Activated naive CD4-positive, alpha-beta T cell treated with anti-CD3 and anti-CD28 coated beads, Interleukin-2, amount 10 ng/mL, durations not matched to agents 7 days and 5 days (primary cell): ENCODE data around the gene ARRDC1.
A peak's percentile ranks its signal among the peaks of the same experiment; 100 is the strongest.
"Not testable (repeated sequence)": the region's sequence is repeated elsewhere in the genome, so short reads cannot be mapped to it uniquely, and the experiment has no call there.

ENCODE experiments used
- CTCF ChIA-PET: fragments of 350-600 bp; sonication (Branson Sonifier 250); formaldehyde crosslinking; loops from one replicate; lab custom pipeline; 2021; ENCODE audit warnings: antibody characterized with exemption; lab: Charles Lee
- DNase-seq: peaks from one replicate; pipeline ENCODE4 v3.0.0-alpha.2; 2020
- H3K27ac Mint-ChIP-seq: one replicate; pipeline ENCODE4 v1.8.0; 2021; ENCODE audit warnings: mild to moderate bottlenecking, moderate library complexity, mixed read lengths
- H3K27me3 Mint-ChIP-seq: one replicate; pipeline ENCODE4 v1.8.0; 2021; ENCODE audit warnings: mild to moderate bottlenecking, mixed read lengths
- H3K36me3 Mint-ChIP-seq: one replicate; pipeline ENCODE4 v1.8.0; 2021; ENCODE audit warnings: mixed read lengths
- H3K4me1 Mint-ChIP-seq: one replicate; pipeline ENCODE4 v1.8.0; 2021; ENCODE audit warnings: mixed read lengths
- H3K4me3 Mint-ChIP-seq: one replicate; pipeline ENCODE4 v1.8.0; 2021; ENCODE audit warnings: mild to moderate bottlenecking, moderate library complexity, mixed read lengths
- H3K9me3 Mint-ChIP-seq: one replicate; pipeline ENCODE4 v1.8.0; 2021; ENCODE audit warnings: mixed read lengths

The ARRDC1 gene

DNA sequence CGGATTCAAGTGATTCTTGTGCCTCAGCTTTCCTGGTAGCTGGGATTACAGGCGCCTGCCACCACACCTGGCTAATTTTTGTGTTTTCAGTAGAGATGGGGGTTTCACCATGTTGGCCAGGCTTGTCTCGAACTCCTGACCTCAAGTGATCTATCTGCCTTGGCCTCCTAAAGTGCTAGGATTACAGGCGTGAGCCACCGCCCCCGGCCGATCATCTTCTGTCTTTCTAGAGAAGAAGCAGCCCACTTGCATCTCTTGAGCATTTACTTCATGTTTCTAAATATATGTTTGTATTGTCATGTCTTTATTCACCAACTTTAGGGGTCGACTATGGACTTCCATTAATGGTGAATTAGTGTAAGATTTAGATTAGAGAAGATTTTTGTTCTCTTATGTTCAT is 16.7 kb downstream of the ARRDC1 start:
- H3K4me3 Mint-ChIP-seq, H3K9me3 Mint-ChIP-seq, DNase-seq, CTCF ChIA-PET, H3K27ac Mint-ChIP-seq, H3K27me3 Mint-ChIP-seq: not testable (repeated sequence)
- Mint-ChIP-seq H3K36me3 (peaks cover 30% of the 10 kb centered on the region), H3K4me1 (peaks cover 56% of the 10 kb centered on the region)

DNA sequence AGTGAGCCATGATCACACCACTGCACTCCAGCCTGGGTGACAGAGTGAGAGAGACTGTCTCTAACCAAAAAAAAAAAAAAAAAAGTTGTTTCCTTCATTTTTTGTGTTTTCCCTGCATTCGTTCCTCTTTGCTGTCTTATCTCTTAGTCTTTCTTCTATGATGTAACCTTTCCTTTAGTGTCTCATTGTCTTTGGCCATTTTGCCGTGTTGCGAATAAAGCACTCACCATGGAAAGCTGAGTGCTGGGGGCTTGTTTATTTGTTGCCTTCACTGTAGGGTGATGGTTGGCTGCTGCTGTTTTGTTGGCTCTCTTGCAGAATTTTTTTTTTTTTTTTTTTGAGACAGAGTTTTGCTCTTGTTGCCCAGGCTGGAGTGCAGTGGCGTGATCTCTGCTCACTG is 21.0 kb downstream of the ARRDC1 start:
- no peak overlapping the region for H3K27ac Mint-ChIP-seq
- DNase-seq = no peak
- H3K36me3 Mint-ChIP-seq = peaks cover 30% of the 10 kb centered on the region
- CTCF ChIA-PET = interaction anchor here (0.7 kb wide), 1 partner anchor 47 kb away, joined by 3 read pairs; no protein-coding TSS in a partner anchor
- no peaks in the 10 kb centered on the region for H3K9me3 Mint-ChIP-seq
- H3K4me3 Mint-ChIP-seq = no peak overlapping the region
- no peaks in the 10 kb centered on the region for H3K27me3 Mint-ChIP-seq
- peaks cover 61% of the 10 kb centered on the region for H3K4me1 Mint-ChIP-seq

DNA sequence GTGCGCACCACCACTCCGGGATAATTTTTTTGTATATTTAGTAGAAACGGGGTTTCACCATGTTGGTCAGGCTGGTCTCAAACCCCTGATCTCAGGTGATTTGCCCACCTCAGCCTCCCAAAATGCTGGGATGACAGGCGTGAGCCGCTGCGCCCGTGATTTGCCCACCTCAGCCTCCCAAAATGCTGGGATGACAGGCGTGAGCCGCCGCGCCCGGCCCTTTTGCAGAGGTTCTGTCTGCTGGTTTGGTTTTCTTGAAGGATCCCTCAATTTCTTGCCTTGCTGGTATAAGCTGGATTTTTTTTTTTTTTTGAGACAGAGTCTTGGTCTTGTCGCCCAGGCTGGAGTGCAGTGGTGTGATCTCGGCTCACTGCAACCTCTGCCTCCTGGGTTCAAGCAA is 21.9 kb downstream of the ARRDC1 start:
- CTCF ChIA-PET = interaction anchor here (0.7 to 1.5 kb wide), 4 partner anchors 11 to 98 kb away, joined by 3 to 7 read pairs (median 3); no protein-coding TSS in a partner anchor
- Mint-ChIP-seq H3K36me3 (peaks cover 28% of the 10 kb centered on the region), H3K4me1 (peaks cover 61% of the 10 kb centered on the region)
- not testable (repeated sequence) for H3K4me3 Mint-ChIP-seq, H3K9me3 Mint-ChIP-seq, H3K27me3 Mint-ChIP-seq, H3K27ac Mint-ChIP-seq, DNase-seq

DNA sequence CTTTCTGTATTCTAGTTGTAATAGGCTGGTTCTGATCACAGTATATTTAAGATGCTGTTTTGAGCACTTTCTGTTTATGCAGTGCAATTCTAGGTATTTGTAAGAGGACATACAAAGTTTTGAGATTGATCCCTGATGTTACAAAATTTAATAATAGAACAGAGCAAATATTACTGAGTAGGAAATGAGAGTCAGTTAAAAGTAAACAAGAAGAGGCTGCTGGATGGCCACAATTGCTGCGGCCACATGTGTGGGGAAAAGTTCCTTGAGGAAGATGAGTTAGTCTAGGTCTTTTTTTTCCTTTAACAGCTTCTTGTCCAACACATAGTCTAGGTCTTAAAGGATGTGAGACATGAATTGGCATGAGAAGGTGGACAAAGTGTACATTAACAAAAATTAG is 24.6 kb downstream of the ARRDC1 start:
- Mint-ChIP-seq H3K4me1 (peaks cover 62% of the 10 kb centered on the region), H3K4me3 (no peak overlapping the region), H3K27me3 (no peaks in the 10 kb centered on the region), H3K36me3 (peaks cover 30% of the 10 kb centered on the region), H3K27ac (peak overlapping the region; percentile 39), H3K9me3 (no peaks in the 10 kb centered on the region)
- no peak for DNase-seq
- CTCF ChIA-PET = no interaction called here

- Mint-ChIP-seq H3K27me3 (no peaks in the 10 kb centered on the region), H3K4me3 (no peak overlapping the region), H3K36me3 (peaks cover 25% of the 10 kb centered on the region), H3K27ac (no peak overlapping the region), H3K9me3 (no peaks in the 10 kb centered on the region), H3K4me1 (peaks cover 56% of the 10 kb centered on the region)
- CTCF ChIA-PET = no interaction called here
- no peak for DNase-seq
These were observed 25.2 kb downstream of the ARRDC1 start for GRCh38 chr9:137630679-137631078.

DNA sequence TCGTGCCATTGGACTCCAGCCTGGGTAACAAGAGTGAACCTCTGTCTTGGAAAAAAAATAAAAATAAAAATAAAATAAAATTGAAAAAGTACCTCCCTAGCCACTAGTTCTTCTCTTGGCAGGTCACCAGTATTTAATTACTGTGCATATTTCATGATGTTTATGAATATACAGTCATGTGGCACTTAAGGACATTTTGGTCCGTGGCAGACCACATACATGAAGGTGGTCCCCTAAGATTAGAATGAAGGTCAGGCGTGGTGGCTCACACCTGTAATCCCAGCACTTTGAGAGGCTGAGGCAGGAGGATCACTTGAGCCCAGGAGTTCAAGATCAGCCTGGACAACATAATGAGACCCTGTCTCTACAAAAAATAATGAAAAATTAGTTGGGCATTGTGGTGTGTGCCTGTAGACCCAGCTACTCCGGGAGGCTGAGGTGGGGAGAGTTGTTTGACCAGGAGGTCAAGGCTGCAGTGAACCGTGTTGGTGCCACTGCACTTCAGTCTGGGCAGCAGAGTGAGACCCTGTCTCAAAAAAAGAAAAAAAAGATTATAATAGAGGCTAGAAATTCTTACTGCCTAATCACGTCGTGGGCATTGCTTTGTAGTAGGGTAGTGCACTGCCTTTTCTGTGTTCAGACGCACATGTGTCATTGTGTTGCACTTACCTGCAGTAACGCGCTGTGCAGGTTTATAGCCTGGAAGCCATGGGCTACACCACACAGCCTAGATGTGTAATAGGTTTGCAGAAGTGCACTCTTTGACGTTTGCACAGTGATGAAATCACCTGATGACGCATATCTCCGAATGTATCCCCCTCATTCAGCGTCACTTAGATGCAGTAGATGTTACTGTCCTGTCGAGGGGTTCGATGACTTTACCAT is 26.1 kb downstream of the ARRDC1 start:
- Mint-ChIP-seq H3K4me1 (peaks cover 56% of the 10 kb centered on the region), H3K36me3 (peaks cover 24% of the 10 kb centered on the region), H3K9me3 (no peaks in the 10 kb centered on the region), H3K27ac (no peak overlapping the region), H3K27me3 (no peaks in the 10 kb centered on the region), H3K4me3 (no peak overlapping the region)
- DNase-seq = no peak
- CTCF ChIA-PET = no interaction called here

DNA sequence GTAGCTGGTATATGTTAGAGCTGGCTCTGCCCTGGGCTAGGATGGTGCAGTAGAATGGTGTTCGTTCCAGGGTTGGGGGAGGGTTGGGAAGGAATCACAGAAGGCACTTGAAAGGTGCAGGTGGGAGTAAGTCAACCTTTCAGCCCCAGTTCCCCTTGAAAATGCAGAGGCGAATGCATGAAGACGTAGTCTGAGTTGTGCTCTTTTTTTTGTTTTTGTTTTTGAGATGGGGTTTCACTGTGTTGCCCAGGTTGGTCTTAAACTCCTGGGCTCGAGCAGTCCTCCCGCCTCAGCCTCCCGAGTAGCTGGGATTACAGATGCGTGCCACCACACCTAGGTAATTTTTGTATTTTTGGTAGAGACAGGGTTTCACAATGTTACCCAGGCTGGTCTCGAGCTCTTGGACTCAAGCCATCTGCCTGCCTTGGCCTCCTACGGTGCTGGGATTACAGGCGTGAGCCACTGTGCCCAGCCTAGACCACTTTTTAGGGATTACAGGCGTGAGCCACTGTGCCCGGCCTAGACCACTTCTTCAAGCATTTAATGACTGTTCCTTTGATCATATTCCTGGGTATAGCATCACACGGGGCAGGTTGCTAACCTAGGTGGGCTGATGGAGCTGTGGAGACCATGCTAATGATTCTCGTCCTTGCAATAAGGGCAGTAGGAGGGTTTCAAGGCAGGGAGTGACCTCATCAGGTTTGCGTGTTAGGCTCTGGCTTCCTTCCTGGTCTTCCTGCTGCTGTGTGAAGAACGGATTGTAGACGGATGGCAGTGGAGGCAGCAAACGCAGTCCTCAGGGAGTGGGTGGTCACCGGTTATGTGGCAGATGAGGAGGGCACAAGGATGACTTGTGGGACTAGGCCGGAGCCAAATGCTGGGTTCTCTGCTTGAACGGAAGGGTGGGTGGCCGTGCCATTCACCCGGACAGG is 27.0 kb downstream of the ARRDC1 start:
- H3K4me3 Mint-ChIP-seq = no peak overlapping the region
- H3K9me3 Mint-ChIP-seq = no peaks in the 10 kb centered on the region
- peaks cover 58% of the 10 kb centered on the region for H3K4me1 Mint-ChIP-seq
- no peak overlapping the region for H3K27ac Mint-ChIP-seq
- peaks cover 24% of the 10 kb centered on the region for H3K36me3 Mint-ChIP-seq
- CTCF ChIA-PET = no interaction called here
- H3K27me3 Mint-ChIP-seq = no peaks in the 10 kb centered on the region
- no peak for DNase-seq

DNA sequence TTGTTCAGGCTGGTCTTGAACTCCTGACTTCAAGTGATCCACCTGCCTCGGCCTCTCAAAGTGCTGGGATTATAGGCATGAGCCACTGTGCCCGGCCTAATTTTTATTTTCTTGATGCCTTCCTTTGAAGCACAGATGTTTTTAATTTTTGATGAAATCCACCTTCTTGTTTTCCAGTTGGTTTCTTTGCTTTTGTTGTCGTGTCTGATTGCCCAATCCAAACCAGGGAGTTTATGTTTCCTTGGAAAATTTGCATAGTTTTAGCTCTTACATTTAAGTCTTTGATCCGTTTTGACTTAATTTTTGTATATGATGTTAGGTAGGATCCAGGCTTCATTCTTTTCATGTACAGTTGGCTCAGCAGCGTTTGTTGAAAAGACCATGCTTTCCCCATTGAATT is 28.5 kb downstream of the ARRDC1 start:
- no peak overlapping the region for H3K4me3 Mint-ChIP-seq
- no peaks in the 10 kb centered on the region for H3K9me3 Mint-ChIP-seq
- CTCF ChIA-PET = interaction anchor here (1.2 kb wide), 1 partner anchor 39 kb away, joined by 3 read pairs; no protein-coding TSS in a partner anchor
- DNase-seq = no peak
- peaks cover 58% of the 10 kb centered on the region for H3K4me1 Mint-ChIP-seq
- H3K27me3 Mint-ChIP-seq = no peaks in the 10 kb centered on the region
- H3K27ac Mint-ChIP-seq = no peak overlapping the region
- H3K36me3 Mint-ChIP-seq = peaks cover 20% of the 10 kb centered on the region

DNA sequence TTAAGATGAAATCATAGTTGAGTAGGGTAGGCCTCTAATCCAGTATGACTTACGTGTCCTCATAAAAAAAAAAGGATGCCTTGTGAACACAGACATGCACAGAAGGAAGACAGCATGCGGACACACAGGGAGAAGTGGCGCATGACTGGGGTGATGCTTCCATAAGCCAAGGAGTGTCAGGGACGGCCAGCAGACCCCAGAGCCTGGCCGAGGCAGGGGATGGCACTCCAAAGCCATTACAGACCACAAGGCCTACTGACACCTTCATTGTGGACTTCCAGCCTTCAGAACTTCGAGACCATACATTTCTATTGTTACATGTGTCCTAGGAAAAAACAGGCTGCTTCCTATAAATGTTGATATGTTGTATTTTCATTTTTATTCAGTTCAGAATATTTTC is 33.2 kb downstream of the ARRDC1 start:
- no peaks in the 10 kb centered on the region for H3K27me3 Mint-ChIP-seq
- H3K36me3 Mint-ChIP-seq = peaks cover 27% of the 10 kb centered on the region
- H3K4me1 Mint-ChIP-seq = peaks cover 46% of the 10 kb centered on the region
- H3K9me3 Mint-ChIP-seq = no peaks in the 10 kb centered on the region
- peak overlapping the region; percentile 77 for H3K4me3 Mint-ChIP-seq
- H3K27ac Mint-ChIP-seq = peak overlapping the region; percentile 96
- DNase-seq = no peak
- CTCF ChIA-PET = interaction anchor here (1.3 kb wide), 1 partner anchor 10 kb away, joined by 7 read pairs; no protein-coding TSS in a partner anchor

- Mint-ChIP-seq H3K4me3 (peak overlapping the region; percentile 77), H3K36me3 (peaks cover 27% of the 10 kb centered on the region), H3K4me1 (peaks cover 44% of the 10 kb centered on the region), H3K9me3 (no peaks in the 10 kb centered on the region), H3K27me3 (no peaks in the 10 kb centered on the region), H3K27ac (peak overlapping the region; percentile 96)
- CTCF ChIA-PET = interaction anchor here (0.9 kb wide), 1 partner anchor 11 kb away, joined by 3 read pairs; no protein-coding TSS in a partner anchor
- no peak for DNase-seq
These were observed 34.0 kb downstream of the ARRDC1 start for GRCh38 chr9:137639303-137640051.

- Mint-ChIP-seq H3K4me1 (peaks cover 47% of the 10 kb centered on the region), H3K4me3 (no peak overlapping the region)
- CTCF ChIA-PET = interaction anchor here (0.9 kb wide), 1 partner anchor 12 kb away, joined by 3 read pairs; no protein-coding TSS in a partner anchor
These were observed 35.4 kb downstream of the ARRDC1 start for GRCh38 chr9:137640862-137641261.

DNA sequence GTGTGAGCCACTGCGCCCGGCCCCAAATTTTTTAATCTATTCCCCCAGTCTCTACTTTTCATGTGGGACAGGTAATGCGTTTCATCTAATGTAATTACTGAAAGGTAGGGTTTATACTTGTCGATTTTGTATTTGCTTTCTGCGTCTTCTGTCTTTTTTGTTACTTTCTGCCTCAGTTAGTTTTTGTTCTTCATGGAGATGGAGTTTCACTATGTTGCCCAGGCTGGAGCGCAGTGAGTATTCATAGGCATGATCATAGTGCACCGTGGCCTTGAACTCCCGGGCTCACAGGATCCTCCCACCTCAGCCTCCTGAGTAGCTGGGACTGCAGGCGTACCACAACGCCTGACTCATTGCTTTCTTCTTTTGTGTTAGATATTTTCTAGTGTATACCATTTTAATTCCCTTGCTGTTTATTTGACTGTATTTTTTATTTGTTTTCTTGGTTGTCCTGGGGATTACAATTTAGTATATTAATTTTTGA is 36.7 kb downstream of the ARRDC1 start:
- no peak overlapping the region for H3K4me3 Mint-ChIP-seq
- H3K9me3 Mint-ChIP-seq = no peaks in the 10 kb centered on the region
- no peaks in the 10 kb centered on the region for H3K27me3 Mint-ChIP-seq
- peaks cover 42% of the 10 kb centered on the region for H3K36me3 Mint-ChIP-seq
- no peak overlapping the region for H3K27ac Mint-ChIP-seq
- no peak for DNase-seq
- CTCF ChIA-PET = no interaction called here
- H3K4me1 Mint-ChIP-seq = peaks cover 51% of the 10 kb centered on the region

More at GRCh38 chr9:137640862-137641261, 35.4 kb downstream of the ARRDC1 start:
- Mint-ChIP-seq H3K36me3 (peaks cover 32% of the 10 kb centered on the region), H3K27me3 (no peaks in the 10 kb centered on the region), H3K27ac (no peak overlapping the region), H3K9me3 (no peaks in the 10 kb centered on the region)
- no peak for DNase-seq

DNA sequence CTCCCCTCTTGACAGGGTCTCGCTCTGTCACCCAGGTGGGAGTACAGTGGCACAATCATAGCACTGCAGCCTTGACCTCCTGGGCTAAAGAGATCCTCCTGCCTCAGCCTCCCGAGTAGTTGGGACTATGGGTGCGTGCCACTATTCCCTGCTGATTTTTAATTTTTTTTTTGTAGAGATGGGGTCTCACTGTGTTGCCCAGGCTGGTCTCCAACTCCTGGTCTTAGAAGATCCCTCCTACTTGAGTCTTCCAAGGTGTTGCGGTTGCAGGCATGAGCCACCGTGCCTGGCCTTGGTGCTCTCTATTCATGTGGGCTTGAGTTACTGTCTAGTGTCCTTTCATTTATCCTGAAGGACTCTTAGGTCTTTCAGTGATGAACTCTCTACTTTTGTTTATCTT is 37.4 kb downstream of the ARRDC1 start:
- CTCF ChIA-PET = no interaction called here
- Mint-ChIP-seq H3K27me3 (no peaks in the 10 kb centered on the region), H3K27ac (no peak overlapping the region), H3K9me3 (no peaks in the 10 kb centered on the region), H3K4me3 (no peak overlapping the region), H3K36me3 (peaks cover 48% of the 10 kb centered on the region), H3K4me1 (peaks cover 53% of the 10 kb centered on the region)
- DNase-seq = no peak
